GM12878 (cell line): ENCODE results near the gene PCNX1. TPM values are rescaled to one million over a fixed set of nuclear protein-coding genes. Genes with fewer than 3 reads are reported as not detected.

Experiments used
- ATF7 ChIP-seq: fragments of 450-650 bp; IDR thresholded peaks from 2 replicates; pipeline ENCODE4 v1.6.1; 2016; ENCODE audit warnings: low read depth, mild to moderate bottlenecking
- BCL11A ChIP-seq: IDR thresholded peaks from 2 replicates; pipeline ENCODE4 v1.6.1; 2011; ENCODE audit warnings: low read depth, low read length
- BRCA1 ChIP-seq: IDR thresholded peaks from 2 replicates; pipeline ENCODE4 v1.6.1; 2011; ENCODE audit warnings: low read depth, low read length, improper control_type of control experiment
- CBFB ChIP-seq: IDR thresholded peaks from 2 replicates; pipeline ENCODE4 v1.6.1; 2016; ENCODE audit warnings: antibody characterized with exemption, low read depth
- CEBPZ ChIP-seq: fragments of 150-350 bp; IDR thresholded peaks from 2 replicates; pipeline ENCODE4 v1.6.1; 2016; ENCODE audit warnings: low read depth, low read length
- EZH2 ChIP-seq: IDR thresholded peaks from 2 replicates; pipeline ENCODE4 v1.6.1; 2012; ENCODE audit warnings: low read depth, mild to moderate bottlenecking, control low read depth, inconsistent platforms, low read length, borderline replicate concordance; ENCODE audit not compliant: control insufficient read depth
- FOXM1 ChIP-seq: IDR thresholded peaks from 2 replicates; pipeline ENCODE4 v1.6.1; 2012; ENCODE audit warnings: low read depth, mild to moderate bottlenecking, inconsistent platforms, low read length, moderate library complexity
- GABPA ChIP-seq: IDR thresholded peaks from 2 replicates; pipeline ENCODE4 v1.6.1; 2014; ENCODE audit warnings: antibody characterized with exemption, low read depth, mild to moderate bottlenecking, inconsistent platforms
- KAT2A ChIP-seq: conservative IDR thresholded peaks from 2 replicates; pipeline ENCODE4 v1.6.1; 2011; ENCODE audit warnings: low read depth, low read length; ENCODE audit not compliant: control insufficient read depth
- KLF5 ChIP-seq: fragments of 450-650 bp; IDR thresholded peaks from 2 replicates; pipeline ENCODE4 v1.6.1; 2014; ENCODE audit warnings: mild to moderate bottlenecking; ENCODE audit not compliant: partially characterized antibody
- LARP7 ChIP-seq: fragments of 450-650 bp; IDR thresholded peaks from 2 replicates; pipeline ENCODE4 v1.6.1; 2017; ENCODE audit warnings: mild to moderate bottlenecking
- MEF2B ChIP-seq: fragments of 450-650 bp; IDR thresholded peaks from 2 replicates; pipeline ENCODE4 v1.6.1; 2018; ENCODE audit warnings: mild to moderate bottlenecking, moderate library complexity; ENCODE audit not compliant: partially characterized antibody, poor library complexity, severe bottlenecking
- PAX8 ChIP-seq: fragments of 450-650 bp; IDR thresholded peaks from 2 replicates; pipeline ENCODE4 v1.6.1; 2017; ENCODE audit warnings: mild to moderate bottlenecking, moderate library complexity
- PML ChIP-seq: IDR thresholded peaks from 2 replicates; pipeline ENCODE4 v1.6.1; 2012; ENCODE audit warnings: low read length, inconsistent platforms
- PRDM15 ChIP-seq: fragments of 450-650 bp; formaldehyde crosslinking; IDR thresholded peaks from 2 replicates; pipeline ENCODE4 v1.4.0; 2020; ENCODE audit warnings: mild to moderate bottlenecking, moderate library complexity
- TCF3 ChIP-seq: IDR thresholded peaks from 2 replicates; pipeline ENCODE4 v1.6.1; 2012; ENCODE audit warnings: low read depth, mild to moderate bottlenecking, low read length, borderline replicate concordance; ENCODE audit not compliant: insufficient read depth
- ZNF24 ChIP-seq: fragments of 450-650 bp; IDR thresholded peaks from 2 replicates; pipeline ENCODE4 v1.6.1; 2017; ENCODE audit warnings: antibody characterized with exemption, mild to moderate bottlenecking
- ZNF622 ChIP-seq: fragments of 450-650 bp; IDR thresholded peaks from 2 replicates; pipeline ENCODE4 v1.6.1; 2017; ENCODE audit warnings: mild to moderate bottlenecking, inconsistent platforms
- polyA plus RNA-seq, 11 experiments: library from polyadenylated mRNA; depleted of rRNA in 4 of 11; unstranded in 6 of 11; stranded (reverse) in 5 of 11; fragments of >200 nt; fragmentation: Nextera tagmentation in 4 of 11; fragmentation: Illumina TruSeq in 1 of 11; extraction: Ambion mirVana in 4 of 11; extraction: Trizol in 1 of 11; gene quantifications; 1 replicate in 1 of 11; 2 replicates in 10 of 11; pipeline versions ENCODE4 v1.2.1 to v1.2.3, GENCODE V29; 2011 to 2016; ENCODE audit warnings: inconsistent platforms in 2 of 11, missing spikeins in 2 of 11, low read depth in 1 of 11
- total RNA-seq, 4 experiments: library from RNA; depleted of rRNA in 3 of 4; stranded (reverse); fragments of >200 nt in 3 of 4; fragmentation: Illumina TruSeq in 1 of 4; extraction: Trizol in 1 of 4; gene quantifications; 2 replicates each; pipeline versions ENCODE4 v1.2.1 to v1.2.3, GENCODE V29; 2013 to 2021
- TF ChIP-seq, protein P1 (sequence below): fragments of 450-650 bp; formaldehyde crosslinking; IDR thresholded peaks from 2 replicates; pipeline ENCODE4 v1.4.0; 2022; ENCODE audit warnings: mild to moderate bottlenecking, moderate library complexity

The PCNX1 gene
- total and polyA plus RNA-seq, 10 of the 15 experiments (the other 5 are each of a cell fraction or from before 2014, with no cell fraction given): 4.6 to 53.9 (median 20.5) TPM

- TF ChIP-seq CEBPZ: no peak
- TF ChIP-seq ZNF24: no peak
- no peak for TF ChIP-seq ZNF622
- no peak for TF ChIP-seq KLF5
- no peak for TF ChIP-seq MEF2B
- TF ChIP-seq PML: no peak
- no peak for TF ChIP-seq BRCA1
- no peak for TF ChIP-seq TCF3
- no peak for TF ChIP-seq FOXM1
- no peak for TF ChIP-seq LARP7
- TF ChIP-seq CBFB: peak; percentile 61
- no peak for TF ChIP-seq EZH2
- TF ChIP-seq KAT2A: no peak
- TF ChIP-seq ATF7: peak; percentile 82
- TF ChIP-seq GABPA: 0 out of 2 replicates have a peak, but pooled peaks have one; percentile 29
- TF ChIP-seq, protein P1, sequence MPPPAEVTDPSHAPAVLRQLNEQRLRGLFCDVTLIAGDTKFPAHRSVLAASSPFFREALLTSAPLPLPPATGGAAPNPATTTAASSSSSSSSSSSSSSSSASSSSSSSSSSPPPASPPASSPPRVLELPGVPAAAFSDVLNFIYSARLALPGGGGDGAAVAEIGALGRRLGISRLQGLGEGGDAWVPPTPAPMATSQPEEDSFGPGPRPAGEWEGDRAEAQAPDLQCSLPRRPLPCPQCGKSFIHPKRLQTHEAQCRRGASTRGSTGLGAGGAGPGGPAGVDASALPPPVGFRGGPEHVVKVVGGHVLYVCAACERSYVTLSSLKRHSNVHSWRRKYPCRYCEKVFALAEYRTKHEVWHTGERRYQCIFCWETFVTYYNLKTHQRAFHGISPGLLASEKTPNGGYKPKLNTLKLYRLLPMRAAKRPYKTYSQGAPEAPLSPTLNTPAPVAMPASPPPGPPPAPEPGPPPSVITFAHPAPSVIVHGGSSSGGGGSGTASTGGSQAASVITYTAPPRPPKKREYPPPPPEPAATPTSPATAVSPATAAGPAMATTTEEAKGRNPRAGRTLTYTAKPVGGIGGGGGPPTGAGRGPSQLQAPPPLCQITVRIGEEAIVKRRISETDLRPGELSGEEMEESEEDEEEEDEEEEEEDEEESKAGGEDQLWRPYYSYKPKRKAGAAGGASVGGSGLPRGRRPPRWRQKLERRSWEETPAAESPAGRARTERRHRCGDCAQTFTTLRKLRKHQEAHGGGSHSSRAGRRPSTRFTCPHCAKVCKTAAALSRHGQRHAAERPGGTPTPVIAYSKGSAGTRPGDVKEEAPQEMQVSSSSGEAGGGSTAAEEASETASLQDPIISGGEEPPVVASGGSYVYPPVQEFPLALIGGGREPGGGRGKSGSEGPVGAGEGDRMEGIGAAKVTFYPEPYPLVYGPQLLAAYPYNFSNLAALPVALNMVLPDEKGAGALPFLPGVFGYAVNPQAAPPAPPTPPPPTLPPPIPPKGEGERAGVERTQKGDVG (CRISPR knock-in tag): no peak
- no peak for TF ChIP-seq PAX8
- TF ChIP-seq BCL11A: peak; percentile 56; the same call in 1 of the 2 replicates
- TF ChIP-seq PRDM15 (CRISPR knock-in tag): no peak
Measured at GRCh38 chr14:70881549-70882177, 25.6 kb upstream of the PCNX1 start (continued).
